ENCODE results near the gene CHST12. TPM values are rescaled to one million over a fixed set of nuclear protein-coding genes. Genes with fewer than 3 reads are reported as not detected.
A peak's percentile ranks its signal among the peaks of the same experiment; 100 is the strongest.
"Not testable (repeated sequence)": the region's sequence is repeated elsewhere in the genome, so short reads cannot be mapped to it uniquely, and the experiment has no call there.

The CHST12 gene
- total RNA-seq, 1 experiment from 2014 or later = 18.3 TPM

DNA sequence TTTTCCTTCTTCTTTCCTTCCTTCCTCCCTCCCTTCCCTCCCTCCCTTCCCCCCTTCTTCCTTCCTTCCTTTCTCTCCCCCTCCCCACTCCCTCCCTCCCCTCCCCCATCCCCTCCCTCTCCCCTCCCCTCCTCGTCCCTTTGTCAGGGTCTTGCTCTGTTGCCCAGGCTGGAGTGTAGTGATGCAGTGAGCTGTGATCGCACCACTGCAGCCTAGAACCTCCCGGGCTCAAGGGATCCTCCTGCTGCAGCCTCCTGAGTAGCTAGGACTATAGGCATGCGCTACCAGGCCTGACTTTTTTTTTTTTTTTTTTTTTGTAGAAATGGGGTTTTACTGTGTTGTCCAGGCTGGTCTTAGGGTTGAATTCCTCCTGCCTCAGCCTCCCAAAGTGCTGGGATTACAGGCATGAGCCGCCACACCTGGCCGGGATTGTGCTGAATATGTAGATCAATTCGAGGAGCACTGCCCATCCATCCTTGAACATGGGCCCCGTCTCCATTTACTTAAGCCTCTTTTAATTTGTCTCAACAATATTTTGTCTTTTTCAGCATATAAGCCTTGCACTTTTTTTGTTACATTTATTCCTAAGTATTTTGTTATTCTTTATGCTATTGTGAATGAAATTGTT lies 49.3 kb downstream of the CHST12 start:
- ChIA-PET POLR2A (interaction anchor here (1.6 kb wide), 1 partner anchor 16 kb away, joined by 8 read pairs; no protein-coding TSS in a partner anchor), CTCF (interaction anchor here (1.0 to 7.2 kb wide), 30 partner anchors 8 to 266 kb away, joined by 3 to 288 read pairs (median 11); partner anchors contain the start of gene AMZ1)
- Mint-ChIP-seq H3K9me3 (no peaks in the 10 kb centered on the region), H3K27me3 (ENCODE audit: low read depth) (no peaks in the 10 kb centered on the region), H3K27ac (no peak overlapping the region), H3K36me3 (no peaks in the 10 kb centered on the region), H3K4me3 (no peak overlapping the region), H3K4me1 (peaks cover 4% of the 10 kb centered on the region)
- DNase-seq (ENCODE audit: low spot score) = no peak
- no peak for ATAC-seq
- peak; percentile 93 for TF ChIP-seq ZNF121 (CRISPR knock-in tag; IDR thresholded peaks at IDR 0.05)
- no peak for TF ChIP-seq IRF2 (CRISPR knock-in tag; IDR thresholded peaks at IDR 0.05; ENCODE audit: borderline replicate concordance, low read depth)

- POLR2A ChIA-PET; H3K27me3 Mint-ChIP-seq (ENCODE audit: low read depth); H3K9me3 Mint-ChIP-seq; H3K27ac Mint-ChIP-seq; ATAC-seq; H3K36me3 Mint-ChIP-seq; H3K4me3 Mint-ChIP-seq; H3K4me1 Mint-ChIP-seq; DNase-seq (ENCODE audit: low spot score): not testable (repeated sequence)
- CTCF ChIA-PET = interaction anchor here (1.2 to 7.2 kb wide), 4 partner anchors 15 to 256 kb away, joined by 6 to 288 read pairs (median 26); no protein-coding TSS in a partner anchor
- TF ChIP-seq ZNF121 (CRISPR knock-in tag; IDR thresholded peaks at IDR 0.05) = 0 out of 2 replicates have a peak, but pooled peaks have one; percentile 57
Observed at GRCh38 chr7:2453849-2454248, 50.4 kb downstream of the CHST12 start.

- ChIA-PET CTCF (interaction anchor here (1.4 to 5.3 kb wide), 3 partner anchors 8 to 221 kb away, joined by 3 to 56 read pairs (median 17); no protein-coding TSS in a partner anchor), POLR2A (interaction anchor here (0.9 kb wide), 1 partner anchor 9 kb away, joined by 3 read pairs; no protein-coding TSS in a partner anchor)
- H3K4me1 Mint-ChIP-seq = no peaks in the 10 kb centered on the region
- H3K27ac Mint-ChIP-seq = peak overlapping the region; percentile 12; the same call in 1 of the 2 replicates
- H3K4me3 Mint-ChIP-seq = no peak overlapping the region
- ATAC-seq (no peak; the same call in 1 of the 2 replicates), DNase-seq (ENCODE audit: low spot score) (no peak)
- TF ChIP-seq FOXJ3 (CRISPR knock-in tag; IDR thresholded peaks at IDR 0.05; ENCODE audit: borderline replicate concordance) (no peak), SP1 (CRISPR knock-in tag; conservative IDR thresholded peaks at IDR 0.05) (no peak), ZNF263 (CRISPR knock-in tag; IDR thresholded peaks at IDR 0.05; ENCODE audit: low read depth) (no peak), NFE2L1 (CRISPR knock-in tag; IDR thresholded peaks at IDR 0.05) (no peak), ZMAT4 (CRISPR knock-in tag; IDR thresholded peaks at IDR 0.05) (no peak), GTF2I (CRISPR knock-in tag; conservative IDR thresholded peaks at IDR 0.05) (no peak), ZNF423 (CRISPR knock-in tag; IDR thresholded peaks at IDR 0.05) (no peak), JAZF1 (CRISPR knock-in tag; IDR thresholded peaks at IDR 0.05) (no peak), JUN (CRISPR knock-in tag; IDR thresholded peaks at IDR 0.05) (no peak), ZNF138 (CRISPR knock-in tag; conservative IDR thresholded peaks at IDR 0.05) (no peak)
- TF ChIP-seq, protein P1, sequence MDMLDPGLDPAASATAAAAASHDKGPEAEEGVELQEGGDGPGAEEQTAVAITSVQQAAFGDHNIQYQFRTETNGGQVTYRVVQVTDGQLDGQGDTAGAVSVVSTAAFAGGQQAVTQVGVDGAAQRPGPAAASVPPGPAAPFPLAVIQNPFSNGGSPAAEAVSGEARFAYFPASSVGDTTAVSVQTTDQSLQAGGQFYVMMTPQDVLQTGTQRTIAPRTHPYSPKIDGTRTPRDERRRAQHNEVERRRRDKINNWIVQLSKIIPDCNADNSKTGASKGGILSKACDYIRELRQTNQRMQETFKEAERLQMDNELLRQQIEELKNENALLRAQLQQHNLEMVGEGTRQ (CRISPR knock-in tag; IDR thresholded peaks at IDR 0.05) = no peak
- TF ChIP-seq, protein P2, sequence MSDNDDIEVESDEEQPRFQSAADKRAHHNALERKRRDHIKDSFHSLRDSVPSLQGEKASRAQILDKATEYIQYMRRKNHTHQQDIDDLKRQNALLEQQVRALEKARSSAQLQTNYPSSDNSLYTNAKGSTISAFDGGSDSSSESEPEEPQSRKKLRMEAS (CRISPR knock-in tag; IDR thresholded peaks at IDR 0.05) = no peak
- peaks cover 9% of the 10 kb centered on the region for H3K9me3 Mint-ChIP-seq
- H3K36me3 Mint-ChIP-seq = no peaks in the 10 kb centered on the region
- H3K27me3 Mint-ChIP-seq (ENCODE audit: low read depth) = no peaks in the 10 kb centered on the region
Observed at GRCh38 chr7:2459674-2460073, 56.3 kb downstream of the CHST12 start.

- H3K9me3 Mint-ChIP-seq = peaks cover 12% of the 10 kb centered on the region
- H3K4me3 Mint-ChIP-seq = no peak overlapping the region
- ChIA-PET CTCF (interaction anchor here (1.4 to 5.3 kb wide), 3 partner anchors 9 to 221 kb away, joined by 3 to 56 read pairs (median 17); no protein-coding TSS in a partner anchor), POLR2A (interaction anchor here (0.9 kb wide), 1 partner anchor 9 kb away, joined by 3 read pairs; no protein-coding TSS in a partner anchor)
- H3K36me3 Mint-ChIP-seq = no peaks in the 10 kb centered on the region
- no peaks in the 10 kb centered on the region for H3K4me1 Mint-ChIP-seq
- TF ChIP-seq PRDM15 (CRISPR knock-in tag; IDR thresholded peaks at IDR 0.05) (no peak), ZNF317 (CRISPR knock-in tag; IDR thresholded peaks at IDR 0.05; ENCODE audit: borderline replicate concordance, low read depth) (no peak), OVOL2 (CRISPR knock-in tag; IDR thresholded peaks at IDR 0.05; ENCODE audit: borderline replicate concordance) (no peak), NFE2L1 (CRISPR knock-in tag; IDR thresholded peaks at IDR 0.05) (no peak)
- H3K27me3 Mint-ChIP-seq (ENCODE audit: low read depth) = no peaks in the 10 kb centered on the region
- no peak overlapping the region for H3K27ac Mint-ChIP-seq
- DNase-seq (ENCODE audit: low spot score) (no peak), ATAC-seq (no peak)
Observed at GRCh38 chr7:2460188-2460587, 56.8 kb downstream of the CHST12 start.

Measured in WTC11 (cell line).